GM19372 (cell line): ENCODE data around the gene SLCO2A1.
"Not testable (repeated sequence)": the region's sequence is repeated elsewhere in the genome, so short reads cannot be mapped to it uniquely, and the experiment has no call there.

Source experiments
- ATAC-seq: cut with Tn5 transposase; IDR thresholded peaks from one replicate; pipeline ENCODE4 v1.9.1; 2021; ENCODE audit warnings: mild to moderate bottlenecking, low read depth, moderate library complexity; ENCODE audit not compliant: unreplicated experiment

The SLCO2A1 gene

GRCh38 chr3:134029734-134030378, at the start of gene SLCO2A1:
TSS of gene SLCO2A1 (minus strand) at chr3:134029925. CDS start at chr3:134029802, 123 bp downstream.
- no peak for ATAC-seq

GRCh38 chr3:134079111-134079547, 49.4 kb upstream of the SLCO2A1 start:
- ATAC-seq = no peak

GRCh38 chr3:134078169-134078831, 48.6 kb upstream of the SLCO2A1 start:
- no peak for ATAC-seq

- ATAC-seq = no peak
These were observed 48.0 kb upstream of the SLCO2A1 start for GRCh38 chr3:134077649-134078161.

- ATAC-seq = no peak
These were observed 47.1 kb upstream of the SLCO2A1 start for GRCh38 chr3:134076851-134077250.

- no peak for ATAC-seq
These were observed 46.1 kb upstream of the SLCO2A1 start for GRCh38 chr3:134075846-134076245.

- ATAC-seq = no peak
These were observed 45.8 kb upstream of the SLCO2A1 start for GRCh38 chr3:134075568-134075825.

- ATAC-seq = no peak
These were observed 45.3 kb upstream of the SLCO2A1 start for GRCh38 chr3:134074790-134075567.

GRCh38 chr3:134074001-134074789, 44.5 kb upstream of the SLCO2A1 start:
- no peak for ATAC-seq

GRCh38 chr3:134073583-134073945, 43.8 kb upstream of the SLCO2A1 start:
- no peak for ATAC-seq

GRCh38 chr3:134072881-134073582, 43.3 kb upstream of the SLCO2A1 start:
- ATAC-seq = no peak

GRCh38 chr3:134070281-134070680, 40.6 kb upstream of the SLCO2A1 start:
- ATAC-seq = not testable (repeated sequence)

GRCh38 chr3:134068429-134068828, 38.7 kb upstream of the SLCO2A1 start:
- ATAC-seq = no peak

GRCh38 chr3:134067531-134068161, 37.9 kb upstream of the SLCO2A1 start:
- no peak for ATAC-seq

GRCh38 chr3:134066651-134067530, 37.2 kb upstream of the SLCO2A1 start:
- no peak for ATAC-seq

- no peak for ATAC-seq
These were observed 36.4 kb upstream of the SLCO2A1 start for GRCh38 chr3:134066158-134066541.

- ATAC-seq = no peak
These were observed 35.8 kb upstream of the SLCO2A1 start for GRCh38 chr3:134065252-134066157.

- ATAC-seq = no peak
These were observed 34.4 kb upstream of the SLCO2A1 start for GRCh38 chr3:134064081-134064480.
